EL (cell line): ENCODE measurements around the gene CT45A3.
"Not testable (repeated sequence)": the region's sequence is repeated elsewhere in the genome, so short reads cannot be mapped to it uniquely, and the experiment has no call there.

ENCODE experiments used
- DNase-seq: peaks from one replicate; pipeline ENCODE4 v3.0.0-alpha.2; 2016

CT45A3 gene, protein sequence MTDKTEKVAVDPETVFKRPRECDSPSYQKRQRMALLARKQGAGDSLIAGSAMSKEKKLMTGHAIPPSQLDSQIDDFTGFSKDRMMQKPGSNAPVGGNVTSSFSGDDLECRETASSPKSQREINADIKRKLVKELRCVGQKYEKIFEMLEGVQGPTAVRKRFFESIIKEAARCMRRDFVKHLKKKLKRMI

DNA sequence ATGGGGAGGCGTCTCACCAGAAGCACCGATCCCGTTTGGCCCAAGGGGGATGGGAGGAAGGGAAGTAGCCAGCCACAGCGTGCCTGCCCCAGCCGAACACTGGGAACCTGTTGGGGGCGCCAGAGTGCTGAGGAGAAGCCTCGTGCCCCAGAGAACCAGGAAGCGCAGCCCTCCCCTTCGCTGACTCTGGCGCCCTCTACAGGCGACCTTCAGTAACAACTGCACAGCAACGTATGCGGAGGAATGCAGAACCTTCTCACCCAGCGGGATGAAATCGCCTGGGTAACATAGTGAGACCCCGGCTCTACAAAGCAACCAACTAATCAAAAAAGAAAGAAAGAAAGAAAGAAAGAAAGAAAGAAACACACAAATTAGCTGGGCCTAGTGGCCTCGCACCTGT, at the start of gene CT45A3:
TSS of gene CT45A3 (minus strand) at position 101 of the 400 bp plus-strand sequence. CDS start 3,747 bp downstream, outside the sequence.
- not testable (repeated sequence) for DNase-seq

DNA sequence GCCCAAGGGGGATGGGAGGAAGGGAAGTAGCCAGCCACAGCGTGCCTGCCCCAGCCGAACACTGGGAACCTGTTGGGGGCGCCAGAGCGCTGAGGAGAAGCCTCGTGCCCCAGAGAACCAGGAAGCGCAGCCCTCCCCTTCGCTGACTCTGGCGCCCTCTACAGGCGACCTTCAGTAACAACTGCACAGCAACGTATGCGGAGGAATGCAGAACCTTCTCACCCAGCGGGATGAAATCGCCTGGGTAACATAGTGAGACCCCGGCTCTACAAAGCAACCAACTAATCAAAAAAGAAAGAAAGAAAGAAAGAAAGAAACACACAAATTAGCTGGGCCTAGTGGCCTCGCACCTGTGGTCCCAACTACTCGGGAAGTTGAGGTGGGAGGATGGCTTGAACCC, 34.7 kb upstream of the CT45A3 start, which contains the start of gene CT45A6:
TSS of gene CT45A6 (minus strand) at position 101 of the 400 bp plus-strand sequence. CDS start 3,794 bp downstream, outside the sequence.
- not testable (repeated sequence) for DNase-seq

DNA sequence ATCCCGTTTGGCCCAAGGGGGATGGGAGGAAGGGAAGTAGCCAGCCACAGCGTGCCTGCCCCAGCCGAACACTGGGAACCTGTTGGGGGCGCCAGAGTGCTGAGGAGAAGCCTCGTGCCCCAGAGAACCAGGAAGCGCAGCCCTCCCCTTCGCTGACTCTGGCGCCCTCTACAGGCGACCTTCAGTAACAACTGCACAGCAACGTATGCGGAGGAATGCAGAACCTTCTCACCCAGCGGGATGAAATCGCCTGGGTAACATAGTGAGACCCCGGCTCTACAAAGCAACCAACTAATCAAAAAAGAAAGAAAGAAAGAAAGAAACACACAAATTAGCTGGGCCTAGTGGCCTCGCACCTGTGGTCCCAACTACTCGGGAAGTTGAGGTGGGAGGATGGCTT, 17.4 kb upstream of the CT45A3 start, which contains the start of gene CT45A5:
TSS of gene CT45A5 (minus strand) at position 101 of the 400 bp plus-strand sequence. CDS start 3,774 bp downstream, outside the sequence.
- not testable (repeated sequence) for DNase-seq

DNA sequence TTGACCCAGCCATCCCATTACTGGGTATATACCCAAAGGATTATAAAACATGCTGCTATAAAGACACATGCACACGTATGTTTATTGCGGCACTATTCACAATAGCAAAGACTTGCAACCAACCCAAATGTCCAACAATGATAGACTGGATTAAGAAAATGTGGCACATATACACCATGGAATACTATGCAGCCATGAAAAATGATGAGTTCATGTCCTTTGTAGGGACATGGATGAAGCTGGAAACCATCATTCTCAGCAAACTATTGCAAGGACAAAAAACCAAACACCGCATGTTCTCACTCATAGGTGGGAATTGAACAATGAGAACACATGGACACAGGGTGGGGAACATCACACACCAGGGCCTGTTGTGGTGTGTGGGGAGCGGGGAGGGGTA, 23.3 kb downstream of the CT45A3 start:
- DNase-seq, result not testable (repeated sequence)

DNA sequence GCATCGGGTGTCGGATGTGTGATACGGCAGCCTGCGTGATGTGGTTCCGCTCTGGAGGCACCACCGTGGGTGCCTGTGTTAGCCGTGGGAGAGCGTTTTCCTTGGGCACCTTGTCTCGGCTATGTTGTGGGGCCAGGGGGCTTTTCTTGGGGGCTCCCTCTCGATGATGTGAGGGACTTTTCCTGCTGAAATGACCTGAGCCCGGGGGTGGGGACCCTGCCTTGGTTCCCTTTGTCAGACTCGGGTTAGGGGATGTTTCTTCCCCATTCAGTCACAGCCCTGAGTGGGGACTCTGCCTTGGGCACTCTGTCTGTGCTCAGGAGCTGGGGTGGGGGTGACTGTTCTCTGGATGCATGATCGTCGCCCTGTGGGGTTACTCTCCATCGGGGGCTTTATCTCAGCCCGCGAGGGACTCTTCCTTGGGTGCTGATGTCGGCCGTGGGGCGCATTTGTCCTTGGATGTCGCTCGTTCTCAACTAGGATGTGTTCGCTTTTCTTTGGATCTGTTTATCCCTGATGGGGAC, 26.7 kb downstream of the CT45A3 start:
- DNase-seq, result no peak

DNA sequence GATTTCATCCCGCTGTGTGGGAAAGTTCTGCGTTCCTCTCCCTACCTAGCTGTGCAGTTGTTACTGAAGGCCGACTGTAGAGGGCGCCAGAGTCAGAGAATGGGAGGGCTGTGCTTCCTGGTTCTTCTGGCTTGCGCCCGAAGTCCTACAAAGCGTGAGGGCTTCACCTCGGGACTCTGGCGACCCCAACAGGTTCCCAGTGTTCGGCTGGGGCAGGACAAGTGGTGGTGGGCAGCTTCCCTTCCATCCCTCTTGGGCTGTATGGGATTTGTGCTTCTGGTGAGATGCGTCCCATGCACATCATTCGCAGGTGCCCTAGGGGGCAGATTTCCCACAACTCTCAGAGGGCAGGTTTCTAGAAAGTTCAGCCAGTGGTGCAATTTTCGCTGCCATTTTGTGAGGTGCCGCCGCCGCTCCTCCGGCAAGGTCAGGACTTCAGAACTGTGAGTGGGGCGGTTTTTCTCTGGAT, 27.3 kb downstream of the CT45A3 start:
- peak; percentile 23 for DNase-seq

DNA sequence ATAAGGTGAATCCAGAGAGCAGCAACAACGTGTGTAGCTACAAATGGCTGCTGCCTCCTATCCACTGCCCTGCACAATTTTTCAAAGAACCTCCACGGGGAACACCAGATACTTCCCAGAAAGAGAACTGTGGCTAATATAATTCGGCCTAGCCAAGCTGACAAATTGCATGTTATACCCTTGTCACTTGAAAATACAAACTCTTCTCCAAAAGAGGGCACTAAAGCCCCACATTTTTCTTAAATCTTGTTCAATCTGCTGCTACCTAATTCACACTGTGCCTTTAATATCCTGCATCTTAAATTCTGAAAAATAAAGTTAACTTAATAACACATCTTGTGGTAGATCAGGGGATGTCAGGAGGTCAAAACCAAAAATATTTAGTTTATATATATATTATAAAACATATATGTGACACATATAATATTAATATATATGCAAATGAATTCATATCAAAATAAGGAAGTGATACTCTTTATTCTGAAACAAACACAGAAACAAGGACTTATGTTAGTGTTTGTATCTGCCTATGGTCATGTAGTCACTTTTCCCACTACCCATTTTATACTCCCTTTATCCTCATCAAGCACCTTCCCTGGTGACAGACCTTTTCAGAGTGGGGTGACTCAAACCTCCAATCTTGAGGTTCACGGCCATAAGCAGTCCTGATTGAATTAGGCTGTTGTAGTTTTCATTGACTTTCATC, 30.5 kb downstream of the CT45A3 start:
- DNase-seq, result peak; percentile 2

DNA sequence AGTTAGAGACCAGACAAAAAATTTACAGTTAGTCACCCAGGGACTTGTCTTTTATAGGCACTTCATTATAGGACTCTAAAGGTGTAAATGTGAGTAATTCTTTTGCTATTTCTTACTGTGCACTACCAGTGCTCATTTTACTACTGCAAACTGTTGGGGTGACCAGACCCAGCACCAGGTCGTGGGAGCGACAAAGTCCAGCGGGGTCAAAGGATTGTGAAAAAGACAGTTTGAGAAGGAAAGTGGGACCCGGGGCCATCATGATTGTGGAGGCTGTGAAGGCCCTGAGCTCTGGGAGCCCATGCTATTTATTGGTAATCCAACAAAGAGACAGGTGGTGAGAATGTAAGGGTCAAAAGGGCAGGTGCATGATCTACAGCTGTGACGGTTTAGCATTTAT, 33.3 kb downstream of the CT45A3 start:
- not testable (repeated sequence) for DNase-seq

DNA sequence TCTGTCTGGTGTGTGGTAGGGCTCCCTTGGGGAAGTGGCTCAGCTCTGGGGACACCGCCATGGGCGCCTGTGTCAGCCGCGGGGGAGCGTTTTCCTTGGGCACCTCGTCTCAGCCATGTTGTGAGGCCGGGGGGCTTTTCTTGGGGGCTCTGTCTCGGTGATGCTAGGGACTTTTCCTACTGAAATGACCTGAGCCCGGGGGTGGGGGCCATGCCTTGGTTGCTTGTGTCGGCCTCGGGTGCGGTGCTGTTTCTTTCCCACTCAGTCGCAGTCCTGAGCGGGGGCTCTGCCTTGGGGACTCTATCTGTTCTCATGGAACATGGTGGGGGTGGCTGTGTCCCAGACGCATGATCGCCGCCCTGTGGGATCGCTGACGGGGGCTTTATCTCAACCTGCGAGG, 54.2 kb downstream of the CT45A3 start:
- DNase-seq, result no peak

DNA sequence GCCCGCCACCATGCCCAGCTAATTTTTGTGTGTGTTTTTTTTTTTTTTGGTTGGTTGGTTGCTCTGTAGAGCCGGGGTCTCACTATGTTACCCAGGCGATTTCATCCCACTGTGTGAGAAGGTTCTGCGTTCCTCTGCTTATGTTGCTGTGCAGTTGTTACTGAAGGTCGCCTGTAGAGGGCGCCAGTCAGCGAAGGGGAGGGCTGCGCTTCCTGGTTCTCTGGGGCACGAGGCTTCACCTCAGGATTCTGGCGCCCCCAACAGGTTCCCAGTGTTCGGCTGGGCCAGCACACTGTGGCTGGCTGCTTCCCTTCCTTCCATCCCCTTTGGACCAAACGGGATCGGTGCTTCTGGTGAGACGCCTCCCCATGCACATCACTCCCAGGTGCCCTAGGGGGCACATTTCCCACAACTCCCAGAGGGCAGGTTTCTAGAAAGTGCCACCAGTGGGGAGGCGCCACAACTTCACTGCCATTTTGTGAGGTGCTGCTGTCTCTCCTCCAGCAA, 54.8 kb downstream of the CT45A3 start, which contains the start of gene CT45A1:
TSS of gene CT45A1 (plus strand) at position 457 of the 507 bp plus-strand sequence. CDS start 5,302 bp downstream, outside the sequence.
- DNase-seq, result not testable (repeated sequence)
